ENCODE data around the gene LST1.

- TF ChIP-seq ARNTL (CRISPR knock-in tag; IDR thresholded peaks at IDR 0.05; ENCODE audit: borderline replicate concordance, low read depth) (no peak), BACH2 (CRISPR knock-in tag; IDR thresholded peaks at IDR 0.05; ENCODE audit: borderline replicate concordance) (no peak), ESRRG (CRISPR knock-in tag; IDR thresholded peaks at IDR 0.05) (no peak), ZFP30 (CRISPR knock-in tag; IDR thresholded peaks at IDR 0.05) (no peak), CSDC2 (CRISPR knock-in tag; IDR thresholded peaks at IDR 0.05) (no peak), GLIS3 (CRISPR knock-in tag; IDR thresholded peaks at IDR 0.05) (no peak), PPARA (CRISPR knock-in tag; IDR thresholded peaks at IDR 0.05; ENCODE audit: borderline replicate concordance) (no peak), RARB (CRISPR knock-in tag; IDR thresholded peaks at IDR 0.05) (no peak), OSR1 (CRISPR knock-in tag; IDR thresholded peaks at IDR 0.05) (no peak)
- TF ChIP-seq, protein P1, sequence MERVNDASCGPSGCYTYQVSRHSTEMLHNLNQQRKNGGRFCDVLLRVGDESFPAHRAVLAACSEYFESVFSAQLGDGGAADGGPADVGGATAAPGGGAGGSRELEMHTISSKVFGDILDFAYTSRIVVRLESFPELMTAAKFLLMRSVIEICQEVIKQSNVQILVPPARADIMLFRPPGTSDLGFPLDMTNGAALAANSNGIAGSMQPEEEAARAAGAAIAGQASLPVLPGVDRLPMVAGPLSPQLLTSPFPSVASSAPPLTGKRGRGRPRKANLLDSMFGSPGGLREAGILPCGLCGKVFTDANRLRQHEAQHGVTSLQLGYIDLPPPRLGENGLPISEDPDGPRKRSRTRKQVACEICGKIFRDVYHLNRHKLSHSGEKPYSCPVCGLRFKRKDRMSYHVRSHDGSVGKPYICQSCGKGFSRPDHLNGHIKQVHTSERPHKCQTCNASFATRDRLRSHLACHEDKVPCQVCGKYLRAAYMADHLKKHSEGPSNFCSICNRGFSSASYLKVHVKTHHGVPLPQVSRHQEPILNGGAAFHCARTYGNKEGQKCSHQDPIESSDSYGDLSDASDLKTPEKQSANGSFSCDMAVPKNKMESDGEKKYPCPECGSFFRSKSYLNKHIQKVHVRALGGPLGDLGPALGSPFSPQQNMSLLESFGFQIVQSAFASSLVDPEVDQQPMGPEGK (CRISPR knock-in tag; IDR thresholded peaks at IDR 0.05; ENCODE audit: borderline replicate concordance) = no peak
- TF ChIP-seq, protein P2, sequence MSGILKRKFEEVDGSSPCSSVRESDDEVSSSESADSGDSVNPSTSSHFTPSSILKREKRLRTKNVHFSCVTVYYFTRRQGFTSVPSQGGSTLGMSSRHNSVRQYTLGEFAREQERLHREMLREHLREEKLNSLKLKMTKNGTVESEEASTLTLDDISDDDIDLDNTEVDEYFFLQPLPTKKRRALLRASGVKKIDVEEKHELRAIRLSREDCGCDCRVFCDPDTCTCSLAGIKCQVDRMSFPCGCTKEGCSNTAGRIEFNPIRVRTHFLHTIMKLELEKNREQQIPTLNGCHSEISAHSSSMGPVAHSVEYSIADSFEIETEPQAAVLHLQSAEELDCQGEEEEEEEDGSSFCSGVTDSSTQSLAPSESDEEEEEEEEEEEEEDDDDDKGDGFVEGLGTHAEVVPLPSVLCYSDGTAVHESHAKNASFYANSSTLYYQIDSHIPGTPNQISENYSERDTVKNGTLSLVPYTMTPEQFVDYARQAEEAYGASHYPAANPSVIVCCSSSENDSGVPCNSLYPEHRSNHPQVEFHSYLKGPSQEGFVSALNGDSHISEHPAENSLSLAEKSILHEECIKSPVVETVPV (CRISPR knock-in tag; IDR thresholded peaks at IDR 0.05) = no peak
- TF ChIP-seq, protein P3, sequence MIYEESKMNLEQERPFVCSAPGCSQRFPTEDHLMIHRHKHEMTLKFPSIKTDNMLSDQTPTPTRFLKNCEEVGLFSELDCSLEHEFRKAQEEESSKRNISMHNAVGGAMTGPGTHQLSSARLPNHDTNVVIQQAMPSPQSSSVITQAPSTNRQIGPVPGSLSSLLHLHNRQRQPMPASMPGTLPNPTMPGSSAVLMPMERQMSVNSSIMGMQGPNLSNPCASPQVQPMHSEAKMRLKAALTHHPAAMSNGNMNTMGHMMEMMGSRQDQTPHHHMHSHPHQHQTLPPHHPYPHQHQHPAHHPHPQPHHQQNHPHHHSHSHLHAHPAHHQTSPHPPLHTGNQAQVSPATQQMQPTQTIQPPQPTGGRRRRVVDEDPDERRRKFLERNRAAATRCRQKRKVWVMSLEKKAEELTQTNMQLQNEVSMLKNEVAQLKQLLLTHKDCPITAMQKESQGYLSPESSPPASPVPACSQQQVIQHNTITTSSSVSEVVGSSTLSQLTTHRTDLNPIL (CRISPR knock-in tag; IDR thresholded peaks at IDR 0.05; ENCODE audit: low read depth) = no peak
These were observed 5.7 kb upstream of the LST1 start for GRCh38 chr6:31580438-31580740.

All from SK-N-SH treated with all-trans-retinoic acid at 6 μM for 48 hours (cell line).